Keratinocyte (primary cell): Measurements from ENCODE around the gene SERPINB1. TPM values are rescaled to one million over a fixed set of nuclear protein-coding genes. Genes with fewer than 3 reads are reported as not detected.

Experiments used
- DNase-seq: peaks from one replicate; pipeline ENCODE4 v3.0.0-alpha.2; 2011; ENCODE audit warnings: low read depth, missing footprints, low spot score
- FAIRE-seq: peaks from 2 replicates; lab custom pipeline; 2011; peaks lifted over from hg19 to GRCh38; lab: Jason Lieb, UNC
- H2AFZ ChIP-seq: 2 replicates; pipeline ENCODE4 v1.6.0; 2012; ENCODE audit warnings: low read length, control low read depth, inconsistent platforms; ENCODE audit not compliant: control insufficient read depth
- H3K27ac ChIP-seq: 2 replicates; pipeline ENCODE4 v1.5.1; 2011; ENCODE audit warnings: low read length; ENCODE audit not compliant: control insufficient read depth, insufficient read depth
- H3K27me3 ChIP-seq: 3 replicates; pipeline ENCODE4 v1.6.0; 2011; ENCODE audit warnings: low read length; ENCODE audit not compliant: control insufficient read depth, insufficient read depth; ENCODE audit errors: extremely low read depth
- H3K36me3 ChIP-seq, 2 experiments: 2 replicates in 1 of 2; 3 replicates in 1 of 2; pipeline ENCODE4 v1.5.1; 2011; ENCODE audit warnings: low read length in 2 of 2, mild to moderate bottlenecking in 1 of 2; ENCODE audit not compliant: control insufficient read depth in 2 of 2, insufficient read depth in 2 of 2; ENCODE audit errors: extremely low read depth in 1 of 2
- H3K4me1 ChIP-seq: 3 replicates; pipeline ENCODE4 v1.5.1; 2011; ENCODE audit warnings: low read length; ENCODE audit not compliant: control insufficient read depth, insufficient read depth; ENCODE audit errors: extremely low read depth
- H3K4me2 ChIP-seq: 3 replicates; pipeline ENCODE4 v1.6.0; 2011; ENCODE audit warnings: low read depth, low read length; ENCODE audit not compliant: control insufficient read depth, insufficient read depth; ENCODE audit errors: extremely low read depth
- H3K4me3 ChIP-seq, 3 experiments: fragments of 200-600 bp in 1 of 3; sonication (generic) in 1 of 3; 2 replicates in 2 of 3; 3 replicates in 1 of 3; pipeline ENCODE4 v1.5.1; 2011 to 2016; ENCODE audit warnings: low read length in 3 of 3, mild to moderate bottlenecking in 3 of 3, control low read depth in 2 of 3, inconsistent platforms in 1 of 3, low read depth in 1 of 3, mixed read lengths in 1 of 3, mixed run types in 1 of 3, moderate library complexity in 1 of 3; ENCODE audit not compliant: control insufficient read depth in 2 of 3, insufficient read depth in 2 of 3; ENCODE audit errors: extremely low read depth in 1 of 3
- H3K79me2 ChIP-seq: 2 replicates; pipeline ENCODE4 v1.6.0; 2012; ENCODE audit warnings: low read length; ENCODE audit not compliant: control insufficient read depth, insufficient read depth
- H3K9ac ChIP-seq: 3 replicates; pipeline ENCODE4 v1.6.0; 2011; ENCODE audit warnings: low read length; ENCODE audit not compliant: control insufficient read depth, insufficient read depth; ENCODE audit errors: extremely low read depth
- H3K9me1 ChIP-seq: 3 replicates; pipeline ENCODE4 v1.6.0; 2011; ENCODE audit warnings: low read length; ENCODE audit not compliant: control insufficient read depth, insufficient read depth; ENCODE audit errors: extremely low read depth
- H3K9me3 ChIP-seq: 2 replicates; pipeline ENCODE4 v1.5.1; 2012; ENCODE audit warnings: low read depth, low read length; ENCODE audit not compliant: control insufficient read depth
- H4K20me1 ChIP-seq: 3 replicates; pipeline ENCODE4 v1.6.0; 2011; ENCODE audit warnings: low read length; ENCODE audit not compliant: control insufficient read depth, insufficient read depth; ENCODE audit errors: extremely low read depth
- CTCF ChIP-seq, 3 experiments: IDR thresholded peaks in 1 of 3; conservative IDR thresholded peaks in 1 of 3; optimal IDR thresholded peaks in 1 of 3; 2 replicates in 2 of 3; 3 replicates in 1 of 3; pipeline versions ENCODE3 to v1.5.1; 2011; ENCODE audit warnings: low read length in 3 of 3, mild to moderate bottlenecking in 3 of 3, moderate library complexity in 2 of 3, control low read depth in 1 of 3, inconsistent platforms in 1 of 3; ENCODE audit not compliant: insufficient read depth in 2 of 3; ENCODE audit errors: extremely low read depth in 1 of 3
- EZH2 ChIP-seq: IDR thresholded peaks from one replicate; pipeline ENCODE4 v1.6.1; 2012; ENCODE audit warnings: inconsistent platforms, mild to moderate bottlenecking, low read length, moderate library complexity
- dilution Hi-C: fragments of 300-500 bp; cut with MboI; formaldehyde crosslinking; loops from one replicate; pipeline ENCODE4 v1.7.0; 2020; ENCODE audit warnings: low sequenced_read_pairs; ENCODE audit not compliant: extremely low pct_ligation_motif_present
- polyA plus RNA-seq, 5 experiments: library from polyadenylated mRNA; depleted of rRNA in 3 of 5; stranded (reverse) in 3 of 5; stranded (forward) in 1 of 5; unstranded in 1 of 5; fragments of >200 nt; gene quantifications; 1 replicate in 1 of 5; 2 replicates in 3 of 5; 3 replicates in 1 of 5; pipeline versions ENCODE4 v1.2.1 to v1.2.3, GENCODE V29; 2011 to 2012; ENCODE audit warnings: missing spikeins in 2 of 5, low read depth in 1 of 5, low replicate concordance in 1 of 5

Gene SERPINB1
- polyA plus RNA-seq, 1 donor (not counting 4 experiments of a cell fraction or from before 2014, with no cell fraction given), result 71.9 TPM

- H3K9me1 ChIP-seq, result no peaks in the 10 kb centered on the region
- dilution Hi-C loops, result no loop called here
- no peaks in the 10 kb centered on the region for H3K9me3 ChIP-seq
- H3K4me3 ChIP-seq, result no peak overlapping the region
- H3K27me3 ChIP-seq, result peaks cover 3% of the 10 kb centered on the region
- H3K36me3 ChIP-seq, result no peaks in the 10 kb centered on the region
- H3K4me2 ChIP-seq, result no peak overlapping the region
- peaks cover 9% of the 10 kb centered on the region for H3K4me1 ChIP-seq
- FAIRE-seq, result no peak
- DNase-seq, result no peak
- no peak overlapping the region for H3K9ac ChIP-seq
- no peaks in the 10 kb centered on the region for H4K20me1 ChIP-seq
- H3K79me2 ChIP-seq, result no peaks in the 10 kb centered on the region
- no peak overlapping the region for H2AFZ ChIP-seq
- no peak overlapping the region for H3K27ac ChIP-seq
- TF ChIP-seq CTCF (optimal IDR thresholded peaks at IDR 0.05 in 1 of 3, IDR thresholded peaks at IDR 0.05 in 1 of 3, conservative IDR thresholded peaks at IDR 0.05 in 1 of 3; ENCODE audit: extremely low read depth in 1 of 3, insufficient read depth in 2 of 3, low read length in 3 of 3), result no peak
- no peak for TF ChIP-seq EZH2
Measured at GRCh38 chr6:2871953-2872352, 30.3 kb upstream of the SERPINB1 start.

GRCh38 chr6:2871102-2871501 is 29.4 kb upstream of the SERPINB1 start:
- Histone ChIP-seq H4K20me1 (no peaks in the 10 kb centered on the region), H3K9me3 (no peaks in the 10 kb centered on the region), H3K4me1 (peaks cover 7% of the 10 kb centered on the region), H3K27me3 (no peaks in the 10 kb centered on the region), H3K9me1 (no peaks in the 10 kb centered on the region), H3K36me3 (no peaks in the 10 kb centered on the region), H3K9ac (no peak overlapping the region), H3K4me3 (no peak overlapping the region), H3K4me2 (no peak overlapping the region), H2AFZ (no peak overlapping the region), H3K27ac (no peak overlapping the region), H3K79me2 (no peaks in the 10 kb centered on the region)
- FAIRE-seq (no peak), DNase-seq (no peak)
- no peak for TF ChIP-seq CTCF (optimal IDR thresholded peaks at IDR 0.05 in 1 of 3, IDR thresholded peaks at IDR 0.05 in 1 of 3, conservative IDR thresholded peaks at IDR 0.05 in 1 of 3; ENCODE audit: extremely low read depth in 1 of 3, insufficient read depth in 2 of 3, low read length in 3 of 3)
- no peak for TF ChIP-seq EZH2
- dilution Hi-C loops, result no loop called here
